GM19099 (cell line): ENCODE data around the gene FXYD7.

Source experiments
- POLR2A ChIP-seq: IDR thresholded peaks from 3 replicates; pipeline ENCODE4 v1.6.1; 2011; ENCODE audit warnings: low read depth; ENCODE audit not compliant: insufficient read length; ENCODE audit errors: extremely low read depth

Gene FXYD7

DNA sequence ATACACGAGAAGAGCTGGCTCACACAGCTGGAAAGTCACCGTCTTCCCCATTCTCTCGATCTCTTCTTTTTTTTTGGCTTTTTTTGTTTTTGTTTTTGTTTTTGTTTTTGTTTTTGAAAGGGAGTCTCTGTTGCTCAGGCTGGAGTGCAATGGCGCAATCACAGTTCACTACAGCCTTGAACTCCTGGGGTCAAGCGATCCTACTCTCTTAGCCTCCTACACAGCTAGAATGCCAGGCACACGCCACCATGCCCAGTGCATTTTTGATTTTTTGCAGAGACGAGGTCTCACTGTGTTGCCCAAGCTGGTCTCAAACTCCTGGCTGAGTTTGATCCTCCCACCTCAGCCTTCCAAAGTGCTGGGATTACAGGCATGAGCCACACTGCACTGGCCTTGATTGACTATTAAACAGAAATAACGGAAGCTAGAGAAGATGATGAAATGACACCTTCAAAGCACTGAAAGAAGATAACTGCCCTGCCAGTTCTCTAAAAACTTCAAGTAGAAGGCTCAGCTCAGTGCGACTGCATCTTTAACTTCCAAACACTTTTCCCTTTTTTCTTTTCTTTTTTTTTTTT is 23.4 kb upstream of the FXYD7 start:
- no peak for TF ChIP-seq POLR2A

GRCh38 chr19:35120492-35120891 is 22.6 kb upstream of the FXYD7 start:
- TF ChIP-seq POLR2A, result no peak

GRCh38 chr19:35120898-35121297 is 22.2 kb upstream of the FXYD7 start:
- TF ChIP-seq POLR2A, result no peak

- TF ChIP-seq POLR2A, result no peak
These were observed 20.1 kb upstream of the FXYD7 start for GRCh38 chr19:35122687-35123551.

DNA sequence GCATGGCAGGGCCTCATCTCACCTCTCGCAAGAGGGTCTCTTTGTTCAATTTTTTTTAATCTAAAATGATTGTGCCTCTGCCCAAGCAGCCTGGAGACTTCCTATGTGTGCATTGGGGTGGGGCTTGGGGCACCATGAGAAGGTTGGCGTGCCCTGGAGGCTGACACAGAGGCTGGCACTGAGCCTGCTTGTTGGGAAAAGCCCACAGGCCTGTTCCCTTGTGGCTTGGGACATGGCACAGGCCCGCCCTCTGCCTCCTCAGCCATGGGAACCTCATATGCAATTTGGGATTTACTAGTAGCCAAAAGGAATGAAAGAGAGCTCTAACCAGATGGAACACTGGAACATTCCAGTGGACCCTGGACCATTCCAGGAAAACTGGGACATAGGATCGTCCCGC is 19.5 kb upstream of the FXYD7 start:
- no peak for TF ChIP-seq POLR2A

DNA sequence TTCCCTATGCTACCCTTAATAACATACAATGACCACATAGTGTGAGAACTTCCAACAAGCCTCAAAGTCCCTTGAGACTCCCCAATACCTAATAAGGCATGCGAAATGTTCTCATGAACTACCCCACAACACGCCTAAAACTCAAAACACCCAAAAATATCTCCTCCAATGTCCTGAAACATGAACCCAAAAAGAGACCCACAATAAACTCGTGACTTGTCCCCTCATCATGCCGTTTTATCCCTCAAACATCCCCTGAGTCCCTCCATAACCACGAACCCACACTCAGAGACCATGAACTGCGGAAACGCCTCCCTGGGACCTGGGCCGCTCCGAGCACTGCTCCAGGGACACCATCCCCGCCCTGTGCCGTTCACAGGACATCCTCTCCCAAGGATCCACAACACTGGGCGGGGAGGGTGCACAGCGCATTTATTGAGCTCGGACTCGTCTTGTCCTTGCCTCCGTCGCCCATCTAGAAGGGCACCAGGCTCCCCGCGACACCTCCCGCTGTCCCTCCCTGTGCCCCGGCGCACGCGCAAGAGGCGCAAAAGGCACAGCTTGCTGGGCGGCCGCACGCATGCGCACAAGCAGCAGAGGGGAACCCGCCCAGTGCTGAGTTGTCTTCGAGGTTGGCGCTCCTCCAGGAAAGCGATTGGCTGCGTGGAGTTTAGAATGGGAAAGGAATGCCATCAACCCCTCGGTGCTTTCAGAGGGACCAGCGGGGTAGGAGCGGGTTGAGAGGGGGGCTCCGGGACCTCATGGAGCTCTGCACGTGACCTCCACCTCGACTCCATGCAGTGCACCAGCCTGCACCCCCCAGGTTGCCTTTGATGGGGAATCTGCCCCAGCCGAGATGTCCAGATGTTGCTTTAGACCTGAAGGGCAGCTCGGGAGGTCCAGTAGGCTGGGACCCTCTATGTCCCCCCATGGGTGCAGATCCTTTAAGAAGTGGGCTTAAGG is 18.7 kb upstream of the FXYD7 start:
- TF ChIP-seq POLR2A, result peak; percentile 71

DNA sequence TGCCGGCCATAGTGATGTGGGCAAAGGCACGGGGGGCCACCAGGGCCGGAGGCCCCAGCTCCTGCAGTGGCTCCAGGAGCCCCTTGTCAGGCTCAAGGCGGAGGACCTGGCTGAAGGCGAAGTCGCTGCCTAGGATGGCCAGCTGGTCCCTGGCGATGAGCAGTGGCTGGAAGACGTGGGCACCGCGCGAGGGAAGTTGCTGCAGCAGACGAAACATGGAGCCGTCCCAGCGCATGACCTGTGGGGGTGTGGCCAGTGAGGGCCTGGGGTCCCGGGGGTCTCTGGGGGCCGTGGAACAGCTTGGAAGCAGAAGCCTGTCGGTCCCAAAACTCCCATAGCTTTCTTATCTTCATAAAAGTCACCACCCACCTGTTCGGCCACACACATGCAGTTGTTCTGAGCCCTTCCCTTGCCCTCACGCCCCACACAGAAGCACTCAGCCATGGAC is 17.8 kb upstream of the FXYD7 start:
- no peak for TF ChIP-seq POLR2A

GRCh38 chr19:35125749-35126623 is 17.1 kb upstream of the FXYD7 start:
- TF ChIP-seq POLR2A, result no peak

DNA sequence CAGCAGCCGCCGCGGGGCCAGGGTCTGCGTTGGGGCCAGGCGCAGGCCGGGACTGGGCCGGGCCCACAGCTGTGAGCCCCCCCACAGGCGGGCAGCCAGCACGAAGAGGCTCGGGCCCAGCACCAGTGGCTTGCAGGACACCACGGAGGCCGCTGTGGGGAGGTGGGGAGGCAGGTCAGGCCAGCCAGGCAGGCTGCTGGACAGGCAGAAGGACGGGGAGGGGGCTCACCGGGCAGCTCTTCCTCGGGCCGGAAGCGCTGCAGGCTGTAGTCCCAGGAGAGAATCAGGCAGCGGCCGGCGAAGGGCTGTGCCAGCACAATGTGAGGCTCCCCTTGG is 16.5 kb upstream of the FXYD7 start:
- no peak for TF ChIP-seq POLR2A

- TF ChIP-seq POLR2A, result no peak
These were observed 15.2 kb upstream of the FXYD7 start for GRCh38 chr19:35127871-35128270.

DNA sequence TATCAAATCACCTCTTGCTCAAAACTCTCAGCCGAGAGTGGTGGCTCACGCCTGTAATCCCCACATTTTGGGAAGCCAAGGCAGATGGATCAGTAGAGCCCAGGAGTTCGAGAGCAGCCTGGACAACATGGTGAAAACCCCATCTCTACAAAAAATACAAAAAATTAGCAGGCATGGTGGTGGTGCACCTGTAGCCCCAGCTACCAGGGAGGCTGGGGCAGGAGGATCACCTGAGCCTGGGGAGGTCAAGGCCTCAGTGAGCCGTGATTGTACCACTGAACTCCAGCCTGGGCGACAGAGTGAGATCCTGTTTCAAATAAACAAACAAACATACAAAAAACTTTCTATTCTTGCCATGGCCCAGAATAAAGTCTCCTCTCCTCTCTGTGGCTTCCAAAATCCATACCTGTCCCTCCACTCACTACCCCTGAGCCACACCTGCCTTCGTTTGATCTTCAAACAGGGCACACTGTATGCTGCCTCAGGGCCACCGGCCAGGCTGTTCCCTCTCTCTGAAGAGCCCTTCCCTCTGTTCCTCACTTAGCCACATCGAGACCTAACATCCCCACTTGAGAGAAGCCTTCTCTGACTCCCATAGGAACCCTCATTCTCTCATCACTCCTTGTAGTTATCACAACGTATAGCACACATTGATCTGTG is 14.5 kb upstream of the FXYD7 start:
- TF ChIP-seq POLR2A, result no peak

- TF ChIP-seq POLR2A, result no peak
These were observed 12.0 kb upstream of the FXYD7 start for GRCh38 chr19:35130761-35131720.

- no peak for TF ChIP-seq POLR2A
These were observed 10.8 kb upstream of the FXYD7 start for GRCh38 chr19:35132254-35132653.
